Stimulated activated CD4-positive, alpha-beta T cell treated with anti-CD3 and anti-CD28 coated beads, Interleukin-1b, Interleukin-23, amount 100 ng/mL, for 1 hour (primary cell): Measurements from ENCODE around the gene MTA3.
A peak's percentile ranks its signal among the peaks of the same experiment; 100 is the strongest.
"Not testable (repeated sequence)": the region's sequence is repeated elsewhere in the genome, so short reads cannot be mapped to it uniquely, and the experiment has no call there.

ENCODE experiments used
- DNase-seq, 2 donors: peaks; one replicate each; pipeline ENCODE4 v3.0.0-alpha.2; 2020; ENCODE audit warnings: low read depth in 2 of 2

MTA3 gene

GRCh38 chr2:42568401-42569115, at the start of gene MTA3:
MTA3 (plus strand) TSS chr2:42568632; CDS start chr2:42568746, 114 bp downstream.
- peak; percentile 7 to 46 for DNase-seq

GRCh38 chr2:42519624-42520023, 48.8 kb upstream of the MTA3 start:
- no peak for DNase-seq

GRCh38 chr2:42522035-42522434, 46.4 kb upstream of the MTA3 start:
- no peak for DNase-seq

GRCh38 chr2:42523341-42523740, 45.1 kb upstream of the MTA3 start:
- DNase-seq, result no peak

- no peak for DNase-seq
These were observed 36.0 kb upstream of the MTA3 start for GRCh38 chr2:42532397-42532796.

- DNase-seq, result no peak
These were observed 30.9 kb upstream of the MTA3 start for GRCh38 chr2:42537493-42537892.

- DNase-seq, result no peak
These were observed 25.6 kb upstream of the MTA3 start for GRCh38 chr2:42542871-42543270.

GRCh38 chr2:42545023-42545721, 23.3 kb upstream of the MTA3 start:
- DNase-seq, result no peak

GRCh38 chr2:42545841-42546390, 22.5 kb upstream of the MTA3 start:
- DNase-seq, result no peak

GRCh38 chr2:42547014-42547413, 21.4 kb upstream of the MTA3 start:
- DNase-seq, result no peak

GRCh38 chr2:42547446-42548295, 20.8 kb upstream of the MTA3 start:
- no peak for DNase-seq

- DNase-seq, result no peak
These were observed 17.6 kb upstream of the MTA3 start for GRCh38 chr2:42550870-42551269.

GRCh38 chr2:42554392-42554791, 14.0 kb upstream of the MTA3 start:
- DNase-seq, result no peak

GRCh38 chr2:42556315-42556890, 12.0 kb upstream of the MTA3 start:
- no peak for DNase-seq

GRCh38 chr2:42557306-42557705, 11.1 kb upstream of the MTA3 start:
- DNase-seq, result no peak

GRCh38 chr2:42558827-42559226, 9.6 kb upstream of the MTA3 start:
- no peak for DNase-seq

- DNase-seq, result not testable (repeated sequence)
These were observed 8.3 kb upstream of the MTA3 start for GRCh38 chr2:42560133-42560532.

GRCh38 chr2:42560899-42561298, 7.5 kb upstream of the MTA3 start:
- no peak for DNase-seq

GRCh38 chr2:42562474-42563144, 5.8 kb upstream of the MTA3 start:
- no peak for DNase-seq

GRCh38 chr2:42566025-42566424, 2.4 kb upstream of the MTA3 start:
- no peak for DNase-seq

- DNase-seq, result no peak
These were observed 1.6 kb upstream of the MTA3 start for GRCh38 chr2:42566837-42567321.
